CD4-positive, CD25-positive, alpha-beta regulatory T cell (primary cell): ENCODE data around the gene SAMD4B. TPM values are rescaled to one million over a fixed set of nuclear protein-coding genes. Genes with fewer than 3 reads are reported as not detected.
A peak's percentile ranks its signal among the peaks of the same experiment; 100 is the strongest.

ENCODE experiments used
- ATAC-seq, 2 donors: fragments of 150-1000 bp; cut with Tn5 transposase; one replicate each; pipeline ENCODE4 v1.10.0; 2021; ENCODE audit warnings: low read depth in 2 of 2, moderate number of reproducible peaks in 2 of 2, moderate library complexity in 1 of 2
- DNase-seq, 3 donors: peaks; one replicate each; pipeline versions ENCODE4 v3.0.0 to v3.0.0-alpha.2; 2012 to 2022; ENCODE audit warnings: mixed read lengths in 1 of 3
- H3K27ac ChIP-seq: one replicate; pipeline ENCODE4 v1.7.0; 2013; ENCODE audit warnings: mild to moderate bottlenecking, low read length; ENCODE audit not compliant: insufficient read depth, poor library complexity, severe bottlenecking
- H3K27me3 ChIP-seq: one replicate; pipeline ENCODE4 v1.7.0; 2013; ENCODE audit warnings: low read length; ENCODE audit not compliant: control insufficient read depth, insufficient read depth
- H3K36me3 ChIP-seq: one replicate; pipeline ENCODE4 v1.7.0; 2013; ENCODE audit warnings: mild to moderate bottlenecking, low read length, moderate library complexity; ENCODE audit not compliant: control insufficient read depth, insufficient read depth
- H3K4me1 ChIP-seq: 2 replicates; pipeline ENCODE4 v1.7.0; 2013; ENCODE audit warnings: mild to moderate bottlenecking, low read length; ENCODE audit not compliant: insufficient read depth, control insufficient read depth, poor library complexity, severe bottlenecking
- H3K4me3 ChIP-seq: one replicate; pipeline ENCODE4 v1.7.0; 2013; ENCODE audit warnings: low read depth, mild to moderate bottlenecking, low read length, moderate library complexity
- H3K9me3 ChIP-seq, 2 experiments: 1 replicate in 1 of 2; 2 replicates in 1 of 2; pipeline ENCODE4 v1.7.0; 2013; ENCODE audit warnings: low read length in 2 of 2, mild to moderate bottlenecking in 1 of 2, moderate library complexity in 1 of 2; ENCODE audit not compliant: control insufficient read depth in 2 of 2
- H3K27ac Mint-ChIP-seq, 3 donors: one replicate each; pipeline ENCODE4 v1.8.0; 2020 to 2022; ENCODE audit warnings: mild to moderate bottlenecking in 3 of 3, mixed read lengths in 3 of 3, moderate library complexity in 2 of 3
- H3K27me3 Mint-ChIP-seq: one replicate; pipeline ENCODE4 v1.8.0; 2022; ENCODE audit warnings: mild to moderate bottlenecking, mixed read lengths
- H3K36me3 Mint-ChIP-seq: one replicate; pipeline ENCODE4 v1.8.0; 2020; ENCODE audit warnings: mixed read lengths
- H3K4me1 Mint-ChIP-seq, 4 donors: one replicate each; pipeline ENCODE4 v1.8.0; 2020 to 2022; ENCODE audit warnings: mixed read lengths in 4 of 4, mild to moderate bottlenecking in 1 of 4
- H3K4me3 Mint-ChIP-seq, 4 donors: one replicate each; pipeline ENCODE4 v1.8.0; 2020 to 2022; ENCODE audit warnings: mild to moderate bottlenecking in 4 of 4, mixed read lengths in 4 of 4, moderate library complexity in 3 of 4
- H3K9me3 Mint-ChIP-seq, 7 donors: one replicate each; pipeline ENCODE4 v1.8.0; 2020 to 2022; ENCODE audit warnings: mixed read lengths in 7 of 7, mild to moderate bottlenecking in 3 of 7, moderate library complexity in 2 of 7
- polyA plus RNA-seq, 4 donors: library from polyadenylated mRNA; unstranded; fragments of 300-500 nt; fragmentation: Illumina TruSeq; gene quantifications; one replicate each; pipeline ENCODE4 v1.2.3, GENCODE V29; 2021
- total RNA-seq: library from RNA; stranded (reverse); gene quantifications from one replicate; pipeline ENCODE4 v1.2.3, GENCODE V29; 2022

Gene SAMD4B, protein sequence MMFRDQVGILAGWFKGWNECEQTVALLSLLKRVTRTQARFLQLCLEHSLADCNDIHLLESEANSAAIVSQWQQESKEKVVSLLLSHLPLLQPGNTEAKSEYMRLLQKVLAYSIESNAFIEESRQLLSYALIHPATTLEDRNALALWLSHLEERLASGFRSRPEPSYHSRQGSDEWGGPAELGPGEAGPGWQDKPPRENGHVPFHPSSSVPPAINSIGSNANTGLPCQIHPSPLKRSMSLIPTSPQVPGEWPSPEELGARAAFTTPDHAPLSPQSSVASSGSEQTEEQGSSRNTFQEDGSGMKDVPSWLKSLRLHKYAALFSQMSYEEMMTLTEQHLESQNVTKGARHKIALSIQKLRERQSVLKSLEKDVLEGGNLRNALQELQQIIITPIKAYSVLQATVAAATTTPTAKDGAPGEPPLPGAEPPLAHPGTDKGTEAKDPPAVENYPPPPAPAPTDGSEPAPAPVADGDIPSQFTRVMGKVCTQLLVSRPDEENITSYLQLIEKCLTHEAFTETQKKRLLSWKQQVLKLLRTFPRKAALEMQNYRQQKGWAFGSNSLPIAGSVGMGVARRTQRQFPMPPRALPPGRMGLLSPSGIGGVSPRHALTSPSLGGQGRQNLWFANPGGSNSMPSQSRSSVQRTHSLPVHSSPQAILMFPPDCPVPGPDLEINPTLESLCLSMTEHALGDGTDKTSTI
- total RNA-seq = 78.9 TPM
- polyA plus RNA-seq = 1 to 10 TPM; 5.7 to 9.9 (median 6.5) TPM

GRCh38 chr19:39341719-39342604 is at the start of gene SAMD4B:
SAMD4B (plus strand) TSS chr19:39342421; CDS start chr19:39356894, 14,473 bp downstream.
- peaks cover 15% of the 10 kb centered on the region for H3K36me3 Mint-ChIP-seq
- peak; percentile 88 to 89 for ATAC-seq
- no peaks in the 10 kb centered on the region for H3K9me3 ChIP-seq

DNA sequence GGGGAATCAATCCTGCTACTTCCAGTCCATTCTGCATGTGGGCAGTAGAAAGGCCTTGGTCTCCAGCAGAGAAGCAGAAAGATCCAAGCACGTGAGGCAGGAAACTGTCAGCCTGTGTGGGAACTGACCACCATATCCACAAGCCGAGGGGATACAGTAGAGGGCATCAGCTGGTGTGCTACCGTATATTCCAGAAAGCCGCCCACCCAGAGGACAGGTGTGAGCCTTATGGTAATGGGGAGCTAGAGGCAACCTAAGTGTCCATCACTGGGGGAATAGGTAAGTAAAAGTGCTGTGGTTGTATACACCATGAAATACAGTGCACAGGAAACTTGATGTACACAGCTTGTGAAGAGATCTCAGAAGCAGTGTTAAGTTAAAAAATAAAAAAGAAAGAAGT is 48.8 kb upstream of the SAMD4B start:
- Histone ChIP-seq H3K9me3 (no peaks in the 10 kb centered on the region), H3K27ac (no peak overlapping the region), H3K27me3 (peaks cover 5% of the 10 kb centered on the region), H3K4me1 (peaks cover 6% of the 10 kb centered on the region), H3K36me3 (no peaks in the 10 kb centered on the region), H3K4me3 (no peak overlapping the region)
- peaks cover 0 to 10% (median 6%) of the 10 kb centered on the region in 4 donors for H3K4me1 Mint-ChIP-seq
- H3K9me3 Mint-ChIP-seq = peaks cover 0 to 4% (median 0%) of the 10 kb centered on the region in 7 donors
- ATAC-seq (no peak), DNase-seq (no peak)
- no peaks in the 10 kb centered on the region for H3K36me3 Mint-ChIP-seq
- peaks cover 36% of the 10 kb centered on the region for H3K27me3 Mint-ChIP-seq
- H3K27ac Mint-ChIP-seq = no peak overlapping the region
- H3K4me3 Mint-ChIP-seq = no peak overlapping the region

More at GRCh38 chr19:39341719-39342604, at the start of gene SAMD4B:
- Histone ChIP-seq H3K36me3 (peaks cover 5% of the 10 kb centered on the region), H3K4me1 (peaks cover 41% of the 10 kb centered on the region), H3K27me3 (no peaks in the 10 kb centered on the region), H3K27ac (peak within 1 kb of the TSS; percentile 86), H3K4me3 (peak within 1 kb of the TSS; percentile 90)
- Mint-ChIP-seq H3K27me3 (peaks cover 7% of the 10 kb centered on the region), H3K9me3 (no peaks in the 10 kb centered on the region), H3K27ac (peak within 1 kb of the TSS; percentile 94 to 98 (median 97)), H3K4me1 (peaks cover 20 to 78% (median 59%) of the 10 kb centered on the region in 4 donors), H3K4me3 (peak within 1 kb of the TSS; percentile 93 to 100 (median 99))
- DNase-seq = peak; percentile 99 to 100 (median 99)

DNA sequence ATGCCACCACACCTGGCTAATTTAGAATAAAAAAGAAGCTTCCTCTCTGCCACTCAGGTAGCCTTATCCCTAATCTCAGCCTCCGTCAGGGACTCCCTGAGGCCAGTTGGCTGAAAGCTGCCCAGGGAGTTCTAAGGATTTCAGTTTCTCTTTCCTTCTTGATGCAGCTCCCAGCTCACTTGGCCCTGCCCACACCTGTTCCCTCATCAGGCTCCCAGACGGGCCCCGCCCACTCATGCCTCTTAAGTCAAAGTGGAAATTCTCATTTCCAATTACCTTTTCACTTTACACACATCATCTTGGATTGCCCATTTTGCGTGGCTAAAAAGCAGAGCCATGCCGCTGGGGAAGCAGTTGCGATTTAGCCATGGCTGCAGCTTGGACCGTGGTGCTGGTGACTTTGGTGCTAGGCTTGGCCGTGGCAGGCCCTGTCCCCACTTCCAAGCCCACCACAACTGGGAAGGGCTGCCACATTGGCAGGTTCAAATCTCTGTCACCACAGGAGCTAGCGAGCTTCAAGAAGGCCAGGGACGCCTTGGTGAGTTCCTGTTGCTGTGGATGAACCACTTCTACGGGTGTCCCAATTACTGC is 46.1 kb upstream of the SAMD4B start, which contains the start of gene IFNL1:
Gene IFNL1, plus strand, starts transcription at position 353 of the 591 bp plus-strand sequence. Its CDS starts 15 bp downstream, at position 368.
- H3K9me3 Mint-ChIP-seq = peaks cover 0 to 3% (median 0%) of the 10 kb centered on the region in 7 donors
- Histone ChIP-seq H3K4me1 (peaks cover 6% of the 10 kb centered on the region), H3K4me3 (no peak within 1 kb of the TSS), H3K9me3 (no peaks in the 10 kb centered on the region), H3K27me3 (peaks cover 5% of the 10 kb centered on the region), H3K36me3 (no peaks in the 10 kb centered on the region), H3K27ac (no peak within 1 kb of the TSS)
- ATAC-seq (no peak), DNase-seq (no peak)
- H3K4me1 Mint-ChIP-seq = peaks cover 0 to 14% (median 6%) of the 10 kb centered on the region in 4 donors
- H3K27ac Mint-ChIP-seq = no peak within 1 kb of the TSS
- H3K27me3 Mint-ChIP-seq = peaks cover 24% of the 10 kb centered on the region
- H3K36me3 Mint-ChIP-seq = no peaks in the 10 kb centered on the region
- H3K4me3 Mint-ChIP-seq = no peak within 1 kb of the TSS

GRCh38 chr19:39296906-39297305 is 45.3 kb upstream of the SAMD4B start:
- Mint-ChIP-seq H3K9me3 (peaks cover 0 to 3% (median 0%) of the 10 kb centered on the region in 7 donors), H3K4me3 (no peak overlapping the region), H3K27ac (no peak overlapping the region), H3K4me1 (peaks cover 0 to 14% (median 6%) of the 10 kb centered on the region in 4 donors), H3K36me3 (no peaks in the 10 kb centered on the region), H3K27me3 (peaks cover 20% of the 10 kb centered on the region)
- no peak overlapping the region for H3K27ac ChIP-seq
- no peaks in the 10 kb centered on the region for H3K36me3 ChIP-seq
- H3K27me3 ChIP-seq = peaks cover 5% of the 10 kb centered on the region
- no peak overlapping the region for H3K4me3 ChIP-seq
- ATAC-seq = no peak
- H3K9me3 ChIP-seq = no peaks in the 10 kb centered on the region
- no peak for DNase-seq
- peaks cover 6% of the 10 kb centered on the region for H3K4me1 ChIP-seq

DNA sequence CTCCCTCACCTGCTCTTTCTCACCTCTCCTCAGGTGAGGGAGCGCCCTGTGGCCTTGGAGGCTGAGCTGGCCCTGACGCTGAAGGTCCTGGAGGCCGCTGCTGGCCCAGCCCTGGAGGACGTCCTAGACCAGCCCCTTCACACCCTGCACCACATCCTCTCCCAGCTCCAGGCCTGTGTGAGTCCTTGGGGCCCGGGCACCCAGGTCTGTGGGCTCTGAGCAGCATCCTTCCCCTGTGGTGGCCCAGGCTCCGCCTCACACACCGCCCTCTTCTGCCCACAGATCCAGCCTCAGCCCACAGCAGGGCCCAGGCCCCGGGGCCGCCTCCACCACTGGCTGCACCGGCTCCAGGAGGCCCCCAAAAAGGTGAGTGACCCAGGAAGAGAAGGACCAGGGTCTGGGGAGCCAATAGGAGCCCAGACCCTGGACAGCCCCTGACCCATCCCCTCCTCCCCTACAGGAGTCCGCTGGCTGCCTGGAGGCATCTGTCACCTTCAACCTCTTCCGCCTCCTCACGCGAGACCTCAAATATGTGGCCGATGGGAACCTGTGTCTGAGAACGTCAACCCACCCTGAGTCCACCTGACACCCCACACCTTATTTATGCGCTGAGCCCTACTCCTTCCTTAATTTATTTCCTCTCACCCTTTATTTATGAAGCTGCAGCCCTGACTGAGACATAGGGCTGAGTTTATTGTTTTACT is 44.1 kb upstream of the SAMD4B start:
- Histone ChIP-seq H3K4me3 (no peak overlapping the region), H3K9me3 (no peaks in the 10 kb centered on the region), H3K27ac (no peak overlapping the region), H3K4me1 (peaks cover 6% of the 10 kb centered on the region), H3K27me3 (peaks cover 3% of the 10 kb centered on the region), H3K36me3 (no peaks in the 10 kb centered on the region)
- peaks cover 0 to 3% (median 0%) of the 10 kb centered on the region in 7 donors for H3K9me3 Mint-ChIP-seq
- peaks cover 2 to 14% (median 6%) of the 10 kb centered on the region in 4 donors for H3K4me1 Mint-ChIP-seq
- H3K27me3 Mint-ChIP-seq = peaks cover 20% of the 10 kb centered on the region
- no peaks in the 10 kb centered on the region for H3K36me3 Mint-ChIP-seq
- DNase-seq (peak in 2 of 3 donors; percentile 17 to 69), ATAC-seq (peak; percentile 70 to 79)
- peak overlapping the region in 2 of 3 donors; percentile 48 to 51 for H3K27ac Mint-ChIP-seq
- H3K4me3 Mint-ChIP-seq = no peak overlapping the region

- peaks cover 16% of the 10 kb centered on the region for H3K27me3 Mint-ChIP-seq
- H3K27ac Mint-ChIP-seq = peak overlapping the region in 1 of 3 donors; percentile 20
- Histone ChIP-seq H3K27ac (no peak overlapping the region), H3K36me3 (no peaks in the 10 kb centered on the region), H3K4me3 (no peak overlapping the region), H3K27me3 (no peaks in the 10 kb centered on the region), H3K4me1 (peaks cover 6% of the 10 kb centered on the region), H3K9me3 (no peaks in the 10 kb centered on the region)
- H3K36me3 Mint-ChIP-seq = no peaks in the 10 kb centered on the region
- DNase-seq = no peak
- peaks cover 0 to 3% (median 0%) of the 10 kb centered on the region in 7 donors for H3K9me3 Mint-ChIP-seq
- no peak overlapping the region for H3K4me3 Mint-ChIP-seq
- peak in 1 of 2 donors; percentile 16 for ATAC-seq
- H3K4me1 Mint-ChIP-seq = peaks cover 1 to 14% (median 5%) of the 10 kb centered on the region in 4 donors
These were observed 42.8 kb upstream of the SAMD4B start for GRCh38 chr19:39299404-39299803.
